ENCODE results near the gene FGD1. TPM values are rescaled to one million over a fixed set of nuclear protein-coding genes. Genes with fewer than 3 reads are reported as not detected.

FGD1 gene
- total and polyA plus RNA-seq, 2 of the 8 experiments (the other 6 are each of a cell fraction or from before 2014, with no cell fraction given): 6.8 to 34.9 TPM

DNA sequence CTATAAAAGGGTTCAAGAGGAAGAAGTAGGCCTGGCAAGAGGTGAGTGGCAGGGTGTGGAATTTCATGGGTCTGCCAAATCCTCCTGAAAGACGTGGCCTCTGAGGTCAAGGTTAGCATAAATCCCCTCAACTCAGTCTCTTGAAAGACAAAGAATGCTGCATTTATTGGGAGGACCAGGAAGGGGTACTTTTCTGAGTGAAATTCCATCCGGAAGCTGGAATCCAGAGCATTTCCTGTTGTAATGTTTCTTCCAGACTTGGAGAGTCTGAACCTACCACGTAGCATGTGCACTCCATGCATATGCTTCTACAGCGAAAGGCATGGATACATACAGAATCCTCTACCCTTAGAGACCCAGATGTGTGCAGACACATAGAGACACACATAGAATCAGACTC lies 13.4 kb upstream of the FGD1 start (continued):
- TF ChIP-seq KDM5A (IDR thresholded peaks at IDR 0.05; ENCODE audit: low read length): no peak
